ENCODE measurements around the gene C1orf198. TPM values are rescaled to one million over a fixed set of nuclear protein-coding genes. Genes with fewer than 3 reads are reported as not detected.

Gene C1orf198
- total and polyA plus RNA-seq, 4 experiments from 2014 or later: 4.2 to 5.0 (median 4.6) TPM

DNA sequence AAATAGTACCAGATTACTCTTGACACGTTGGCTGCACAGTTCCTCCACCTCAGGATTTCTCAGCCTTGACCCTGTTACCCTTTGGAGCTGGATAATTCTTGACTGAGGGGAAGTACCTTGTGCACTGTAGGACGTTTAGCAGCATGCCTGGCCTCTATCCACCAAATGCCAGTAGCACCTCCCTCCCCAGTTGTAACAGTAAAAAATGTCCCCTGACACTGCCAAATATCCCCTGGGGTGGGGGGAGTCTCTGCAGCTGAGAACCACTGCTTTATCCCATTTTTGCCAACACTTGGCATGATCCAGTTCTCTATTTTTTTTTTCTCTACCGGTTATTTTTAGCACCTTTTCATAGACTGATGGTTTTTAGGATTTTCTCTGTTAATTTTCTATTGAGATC is 34.0 kb downstream of the C1orf198 start:
- POLR2A ChIA-PET (ENCODE audit: partially characterized antibody): no interaction called here

DNA sequence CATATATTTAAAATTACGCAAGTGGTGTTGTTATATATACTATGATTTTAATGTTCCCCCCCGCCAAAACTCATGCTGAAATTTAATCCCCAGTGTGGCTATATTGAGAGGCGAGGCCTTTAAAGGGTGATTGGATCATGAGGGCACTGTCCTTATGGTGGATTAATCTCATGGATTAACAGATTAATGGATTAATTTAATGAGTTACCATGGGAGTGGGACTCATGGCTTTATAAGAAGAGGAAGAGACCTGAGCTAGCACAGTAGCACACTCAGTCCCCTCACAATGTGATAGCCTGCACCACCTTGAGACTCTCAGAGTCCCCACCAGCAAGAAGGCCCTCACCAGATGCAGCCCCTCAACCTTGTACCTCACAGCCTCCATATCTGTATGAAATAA is 34.8 kb downstream of the C1orf198 start:
- Mint-ChIP-seq H3K36me3 (peaks cover 2 to 12% of the 10 kb centered on the region in 2 donors), H3K4me1 (no peaks in the 10 kb centered on the region), H3K4me3 (no peak overlapping the region), H3K27ac (no peak overlapping the region), H3K27me3 (peaks cover 6 to 14% of the 10 kb centered on the region in 2 donors), H3K9me3 (peaks cover 0 to 11% (median 3%) of the 10 kb centered on the region in 8 donors)
- H3K4me3 ChIP-seq (ENCODE audit: low read length in 2 of 2): no peak overlapping the region
- no peak overlapping the region for H3K27ac ChIP-seq (ENCODE audit: low read depth, low read length)
- H3K9me3 ChIP-seq (ENCODE audit: control insufficient read depth in 1 of 2, low read length in 2 of 2): no peaks in the 10 kb centered on the region
- H3K36me3 ChIP-seq (ENCODE audit: insufficient read depth, low read length): no peaks in the 10 kb centered on the region
- H3K27me3 ChIP-seq (ENCODE audit: insufficient read depth, low read length): no peaks in the 10 kb centered on the region
- no peaks in the 10 kb centered on the region for H3K4me1 ChIP-seq (ENCODE audit: insufficient read depth, low read length)
- intact Hi-C loops (cut with micrococcal nuclease): no loop called here
- POLR2A ChIA-PET (ENCODE audit: partially characterized antibody): no interaction called here
- CTCF ChIA-PET (ENCODE audit: partially characterized antibody): no interaction called here
- no peak for DNase-seq

More for the DNA sequence above, 34.0 kb downstream of the C1orf198 start:
- Histone ChIP-seq H3K4me1 (ENCODE audit: insufficient read depth, low read length) (no peaks in the 10 kb centered on the region), H3K4me3 (ENCODE audit: low read length in 2 of 2) (no peak overlapping the region), H3K27me3 (ENCODE audit: insufficient read depth, low read length) (no peaks in the 10 kb centered on the region), H3K9me3 (ENCODE audit: control insufficient read depth in 1 of 2, low read length in 2 of 2) (no peaks in the 10 kb centered on the region), H3K36me3 (ENCODE audit: insufficient read depth, low read length) (no peaks in the 10 kb centered on the region), H3K27ac (ENCODE audit: low read depth, low read length) (no peak overlapping the region)
- no peak for DNase-seq
- H3K27me3 Mint-ChIP-seq: peaks cover 6 to 13% of the 10 kb centered on the region in 2 donors
- CTCF ChIA-PET (ENCODE audit: partially characterized antibody): no interaction called here
- H3K4me1 Mint-ChIP-seq: no peaks in the 10 kb centered on the region
- H3K4me3 Mint-ChIP-seq: no peak overlapping the region
- H3K36me3 Mint-ChIP-seq: peaks cover 8 to 19% of the 10 kb centered on the region in 2 donors
- no peak overlapping the region for H3K27ac Mint-ChIP-seq
- H3K9me3 Mint-ChIP-seq: peaks cover 0 to 11% (median 3%) of the 10 kb centered on the region in 8 donors
- intact Hi-C loops (cut with micrococcal nuclease): no loop called here

DNA sequence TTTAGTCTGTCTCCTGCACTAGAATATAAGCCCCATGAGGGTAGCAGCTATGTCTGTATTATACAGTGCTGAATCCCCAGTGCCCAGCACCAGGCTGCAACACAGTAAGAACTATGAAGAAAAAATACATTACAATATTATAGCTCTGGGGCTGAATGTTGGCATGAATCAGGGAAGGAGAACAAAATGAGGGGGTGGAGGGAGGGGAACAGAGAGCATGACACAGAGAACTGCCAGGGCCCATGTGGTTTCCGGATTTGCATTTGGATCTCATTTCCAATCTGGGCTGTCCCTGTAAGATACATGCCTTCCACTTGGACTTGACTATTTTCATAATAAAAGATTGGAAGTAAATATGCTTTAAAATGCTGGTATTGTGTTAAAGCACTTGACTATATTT is 35.8 kb downstream of the C1orf198 start:
- H3K9me3 ChIP-seq (ENCODE audit: control insufficient read depth in 1 of 2, low read length in 2 of 2): no peaks in the 10 kb centered on the region
- H3K36me3 Mint-ChIP-seq: peaks cover 0 to 1% of the 10 kb centered on the region in 2 donors
- ChIA-PET POLR2A (ENCODE audit: partially characterized antibody) (no interaction called here), CTCF (ENCODE audit: partially characterized antibody) (no interaction called here)
- no peak overlapping the region for H3K27ac ChIP-seq (ENCODE audit: low read depth, low read length)
- no peak overlapping the region for H3K27ac Mint-ChIP-seq
- no peak overlapping the region for H3K4me3 Mint-ChIP-seq
- no peaks in the 10 kb centered on the region for H3K36me3 ChIP-seq (ENCODE audit: insufficient read depth, low read length)
- peaks cover 6 to 14% of the 10 kb centered on the region in 2 donors for H3K27me3 Mint-ChIP-seq
- no peaks in the 10 kb centered on the region for H3K4me1 Mint-ChIP-seq
- intact Hi-C loops (cut with micrococcal nuclease): no loop called here
- DNase-seq: no peak
- peaks cover 0 to 11% (median 3%) of the 10 kb centered on the region in 8 donors for H3K9me3 Mint-ChIP-seq
- H3K4me3 ChIP-seq (ENCODE audit: low read length in 2 of 2): no peak overlapping the region
- no peaks in the 10 kb centered on the region for H3K27me3 ChIP-seq (ENCODE audit: insufficient read depth, low read length)
- no peaks in the 10 kb centered on the region for H3K4me1 ChIP-seq (ENCODE audit: insufficient read depth, low read length)

DNA sequence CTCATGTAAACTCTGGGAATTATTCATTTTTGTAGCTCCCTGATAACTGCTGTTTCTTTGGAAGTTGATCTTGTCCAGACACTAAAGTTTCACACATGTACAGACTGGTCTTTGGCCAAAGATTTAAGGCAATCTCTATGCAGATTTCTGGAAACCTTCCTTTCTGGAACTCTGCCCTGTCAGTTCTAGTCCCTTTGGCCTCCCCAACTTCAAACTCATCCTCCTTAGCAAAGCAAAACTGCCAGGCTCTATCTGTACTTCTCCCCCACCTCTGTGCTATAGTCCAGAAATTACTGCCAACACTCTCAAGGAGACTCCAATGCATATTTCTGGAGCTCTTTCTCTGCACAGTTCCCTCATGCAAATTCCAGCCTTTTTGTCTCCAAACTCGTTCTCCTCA is 36.5 kb downstream of the C1orf198 start:
- Histone ChIP-seq H3K4me1 (ENCODE audit: insufficient read depth, low read length) (no peaks in the 10 kb centered on the region), H3K9me3 (ENCODE audit: control insufficient read depth in 1 of 2, low read length in 2 of 2) (no peaks in the 10 kb centered on the region), H3K27ac (ENCODE audit: low read depth, low read length) (no peak overlapping the region), H3K27me3 (ENCODE audit: insufficient read depth, low read length) (no peaks in the 10 kb centered on the region), H3K36me3 (ENCODE audit: insufficient read depth, low read length) (no peaks in the 10 kb centered on the region), H3K4me3 (ENCODE audit: low read length in 2 of 2) (no peak overlapping the region)
- Mint-ChIP-seq H3K27ac (no peak overlapping the region), H3K4me1 (no peaks in the 10 kb centered on the region), H3K27me3 (peaks cover 6 to 14% of the 10 kb centered on the region in 2 donors), H3K4me3 (no peak overlapping the region), H3K36me3 (no peaks in the 10 kb centered on the region), H3K9me3 (peaks cover 0 to 11% (median 3%) of the 10 kb centered on the region in 8 donors)
- intact Hi-C loops (cut with micrococcal nuclease): no loop called here
- ChIA-PET POLR2A (ENCODE audit: partially characterized antibody) (no interaction called here), CTCF (ENCODE audit: partially characterized antibody) (no interaction called here)
- DNase-seq: no peak

DNA sequence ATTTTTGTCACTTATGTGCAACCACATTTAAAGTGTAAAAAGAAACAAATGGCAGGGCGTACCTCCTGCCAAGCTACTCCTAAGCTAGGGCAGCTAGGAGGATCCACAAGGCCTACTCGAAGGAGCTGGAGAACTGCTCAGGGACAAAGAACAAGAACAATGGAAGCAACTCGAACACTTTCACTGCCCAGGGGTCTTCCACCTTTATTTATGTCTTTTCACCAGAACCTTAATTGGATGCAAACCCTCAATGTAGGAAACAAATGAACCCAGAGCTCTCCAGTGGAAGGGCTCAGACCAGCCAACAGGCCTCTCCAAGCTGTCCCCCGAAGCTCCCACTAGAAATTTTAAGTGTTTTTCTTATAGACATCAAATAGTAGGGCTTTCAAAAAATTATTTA is 39.9 kb downstream of the C1orf198 start:
- H3K4me3 ChIP-seq (ENCODE audit: low read length in 2 of 2): no peak overlapping the region
- H3K27me3 ChIP-seq (ENCODE audit: insufficient read depth, low read length): no peaks in the 10 kb centered on the region
- Mint-ChIP-seq H3K9me3 (peaks cover 0 to 11% (median 3%) of the 10 kb centered on the region in 8 donors), H3K4me3 (no peak overlapping the region), H3K27ac (no peak overlapping the region), H3K4me1 (no peaks in the 10 kb centered on the region), H3K27me3 (peaks cover 8 to 9% of the 10 kb centered on the region in 2 donors), H3K36me3 (no peaks in the 10 kb centered on the region)
- H3K4me1 ChIP-seq (ENCODE audit: insufficient read depth, low read length): no peaks in the 10 kb centered on the region
- no peak overlapping the region for H3K27ac ChIP-seq (ENCODE audit: low read depth, low read length)
- H3K9me3 ChIP-seq (ENCODE audit: control insufficient read depth in 1 of 2, low read length in 2 of 2): no peaks in the 10 kb centered on the region
- no peaks in the 10 kb centered on the region for H3K36me3 ChIP-seq (ENCODE audit: insufficient read depth, low read length)
- intact Hi-C loops (cut with micrococcal nuclease): no loop called here
- ChIA-PET CTCF (ENCODE audit: partially characterized antibody) (no interaction called here), POLR2A (ENCODE audit: partially characterized antibody) (no interaction called here)
- DNase-seq: no peak

DNA sequence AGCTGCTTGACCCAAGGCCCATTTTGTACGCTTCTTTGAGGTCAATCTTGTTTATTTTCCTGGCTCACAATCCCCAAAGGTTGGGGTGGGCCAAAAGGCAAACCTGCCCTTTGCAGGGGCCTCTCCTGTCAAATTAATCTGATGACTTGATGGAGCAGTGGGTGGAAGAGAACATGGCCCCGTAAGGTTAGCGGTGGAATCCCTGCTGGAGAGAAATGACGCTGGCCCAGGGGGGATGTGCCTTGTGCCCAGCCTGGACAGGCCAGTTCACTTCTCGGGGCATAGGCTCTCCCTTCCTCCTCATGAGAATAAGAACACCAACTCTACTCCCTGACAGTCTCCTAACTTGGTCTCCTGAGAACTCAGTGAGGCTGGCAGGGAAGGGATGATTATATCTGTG is 40.5 kb downstream of the C1orf198 start:
- H3K4me1 ChIP-seq (ENCODE audit: insufficient read depth, low read length): no peaks in the 10 kb centered on the region
- H3K4me3 ChIP-seq (ENCODE audit: low read length in 2 of 2): no peak overlapping the region
- H3K27ac Mint-ChIP-seq: no peak overlapping the region
- intact Hi-C loops (cut with micrococcal nuclease): no loop called here
- H3K4me3 Mint-ChIP-seq: no peak overlapping the region
- peaks cover 6 to 8% of the 10 kb centered on the region in 2 donors for H3K27me3 Mint-ChIP-seq
- POLR2A ChIA-PET (ENCODE audit: partially characterized antibody): no interaction called here
- DNase-seq: no peak
- CTCF ChIA-PET (ENCODE audit: partially characterized antibody): no interaction called here
- no peaks in the 10 kb centered on the region for H3K36me3 ChIP-seq (ENCODE audit: insufficient read depth, low read length)
- H3K27me3 ChIP-seq (ENCODE audit: insufficient read depth, low read length): no peaks in the 10 kb centered on the region
- no peaks in the 10 kb centered on the region for H3K9me3 ChIP-seq (ENCODE audit: control insufficient read depth in 1 of 2, low read length in 2 of 2)
- H3K9me3 Mint-ChIP-seq: peaks cover 0 to 11% (median 3%) of the 10 kb centered on the region in 8 donors
- no peak overlapping the region for H3K27ac ChIP-seq (ENCODE audit: low read depth, low read length)
- H3K4me1 Mint-ChIP-seq: no peaks in the 10 kb centered on the region
- no peaks in the 10 kb centered on the region for H3K36me3 Mint-ChIP-seq

DNA sequence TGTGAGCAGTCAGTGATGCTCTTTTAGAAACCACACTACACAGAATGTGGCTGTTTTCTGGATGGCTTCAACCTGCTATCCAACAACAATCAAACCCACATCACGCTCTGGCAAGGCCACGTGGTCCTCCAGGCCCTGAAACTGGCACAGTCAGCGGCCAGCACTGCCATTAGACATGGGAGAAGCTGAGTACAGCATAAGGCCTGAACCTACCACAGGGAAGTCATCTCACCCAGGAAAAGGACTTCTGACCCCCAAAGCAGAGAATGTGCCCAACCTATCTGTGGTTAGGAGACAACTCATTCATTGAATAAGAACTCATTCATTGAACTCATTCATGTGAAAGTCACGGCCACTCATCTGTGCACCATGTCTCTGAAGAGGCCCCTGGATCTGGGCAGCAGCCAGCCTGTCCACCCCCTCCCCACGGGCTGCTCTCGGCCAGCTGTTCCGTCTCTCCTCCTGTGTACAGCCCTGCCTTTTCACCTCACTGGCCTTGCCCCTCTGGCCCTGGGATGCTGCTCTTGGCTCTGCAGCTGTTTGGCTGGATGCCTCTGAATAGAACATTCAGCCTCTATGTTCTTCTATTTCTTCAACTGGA is 41.1 kb downstream of the C1orf198 start:
- Histone ChIP-seq H3K36me3 (ENCODE audit: insufficient read depth, low read length) (no peaks in the 10 kb centered on the region), H3K27ac (ENCODE audit: low read depth, low read length) (no peak overlapping the region), H3K4me3 (ENCODE audit: low read length in 2 of 2) (no peak overlapping the region), H3K27me3 (ENCODE audit: insufficient read depth, low read length) (no peaks in the 10 kb centered on the region), H3K4me1 (ENCODE audit: insufficient read depth, low read length) (no peaks in the 10 kb centered on the region), H3K9me3 (ENCODE audit: control insufficient read depth in 1 of 2, low read length in 2 of 2) (no peaks in the 10 kb centered on the region)
- no peak for DNase-seq
- ChIA-PET CTCF (ENCODE audit: partially characterized antibody) (no interaction called here), POLR2A (ENCODE audit: partially characterized antibody) (no interaction called here)
- intact Hi-C loops (cut with micrococcal nuclease): no loop called here
- no peak overlapping the region for H3K4me3 Mint-ChIP-seq
- H3K9me3 Mint-ChIP-seq: peaks cover 0 to 11% (median 3%) of the 10 kb centered on the region in 8 donors
- peaks cover 6% of the 10 kb centered on the region in 2 donors for H3K27me3 Mint-ChIP-seq
- no peaks in the 10 kb centered on the region for H3K4me1 Mint-ChIP-seq
- no peaks in the 10 kb centered on the region for H3K36me3 Mint-ChIP-seq
- no peak overlapping the region for H3K27ac Mint-ChIP-seq

Data from CD4-positive, alpha-beta memory T cell (primary cell).